Mesenteric fat pad (tissue), 1 donor: Measurements from ENCODE around the gene RARRES1. TPM values are rescaled to one million over a fixed set of nuclear protein-coding genes. Genes with fewer than 3 reads are reported as not detected.
"Not testable (repeated sequence)": the region's sequence is repeated elsewhere in the genome, so short reads cannot be mapped to it uniquely, and the experiment has no call there.

Source experiments
- DNase-seq: peaks from one replicate; pipeline ENCODE4 v3.0.0-alpha.2; 2020; ENCODE audit warnings: low spot score
- total RNA-seq: library from RNA; stranded (reverse); fragmentation: NEBNext Ultra II Directional; extraction: Animal tissue kit (Norgen Biotek cat#: 25700); gene quantifications from one replicate; pipeline ENCODE4 v1.2.1, GENCODE V29; 2021
- donor health status: DM: yes; HTN: yes; CAD: no.

Gene RARRES1
- total RNA-seq, 1 donor from 2014 or later: 578 TPM

DNA sequence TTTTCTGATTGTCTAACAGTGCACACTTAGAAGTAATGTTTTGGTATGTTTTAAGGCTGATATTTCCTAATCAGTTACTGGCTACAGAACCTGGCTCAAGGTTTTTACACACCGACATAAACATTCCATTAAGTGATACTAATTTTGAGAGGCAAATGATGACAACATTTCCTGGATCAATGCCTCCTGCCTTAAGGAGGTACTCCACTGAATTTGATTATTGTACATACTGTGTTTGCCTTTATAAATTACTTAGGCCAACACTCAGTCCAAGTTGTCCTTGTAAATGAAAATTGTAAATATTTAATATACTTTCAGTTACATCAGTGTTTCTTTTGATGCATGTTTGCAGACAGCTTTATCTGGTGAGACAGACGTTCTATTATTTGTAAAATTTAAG is 35.6 kb downstream of the RARRES1 start:
- no peak for DNase-seq

- not testable (repeated sequence) for DNase-seq
Observed at GRCh38 chr3:158693866-158694456, 38.3 kb downstream of the RARRES1 start.

DNA sequence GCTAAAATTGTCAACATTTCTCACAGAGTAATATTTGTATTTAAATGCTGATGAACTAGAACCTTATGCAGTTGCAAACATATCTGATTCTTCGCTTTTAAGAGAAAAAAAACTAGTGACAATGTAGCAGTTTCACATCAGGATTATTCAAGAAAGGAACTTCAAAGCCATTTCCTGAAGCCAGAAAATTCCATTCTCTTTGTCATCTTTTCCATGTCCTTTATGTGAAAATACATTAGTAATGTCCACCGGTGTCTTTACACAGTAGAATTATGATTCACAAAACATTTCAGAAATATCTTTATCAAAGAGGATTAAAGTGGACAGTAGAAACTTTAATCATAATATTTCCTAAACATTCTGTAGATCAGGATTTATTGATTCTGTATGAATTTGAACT is 47.1 kb downstream of the RARRES1 start:
- no peak for DNase-seq

GRCh38 chr3:158683230-158683962 is 48.9 kb downstream of the RARRES1 start:
- no peak for DNase-seq

DNA sequence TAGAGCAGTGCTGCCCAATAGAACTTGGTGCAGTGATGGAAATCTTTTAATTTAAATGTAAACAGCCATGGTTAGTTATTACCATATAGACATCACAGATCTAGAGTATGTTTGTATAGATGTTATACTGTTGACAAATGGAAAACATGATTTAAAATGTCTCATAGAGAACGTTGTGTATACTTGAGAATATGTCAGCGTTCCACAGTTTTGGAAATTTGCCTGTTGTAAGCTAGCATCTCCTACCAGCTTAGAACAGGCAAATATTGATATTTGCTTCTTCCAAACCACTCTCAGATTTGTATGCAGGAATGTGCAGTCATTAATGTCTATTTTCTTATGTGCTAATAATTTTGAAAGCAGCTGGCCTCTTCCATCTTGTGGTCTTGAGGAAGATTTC is 51.4 kb downstream of the RARRES1 start:
- no peak for DNase-seq

DNA sequence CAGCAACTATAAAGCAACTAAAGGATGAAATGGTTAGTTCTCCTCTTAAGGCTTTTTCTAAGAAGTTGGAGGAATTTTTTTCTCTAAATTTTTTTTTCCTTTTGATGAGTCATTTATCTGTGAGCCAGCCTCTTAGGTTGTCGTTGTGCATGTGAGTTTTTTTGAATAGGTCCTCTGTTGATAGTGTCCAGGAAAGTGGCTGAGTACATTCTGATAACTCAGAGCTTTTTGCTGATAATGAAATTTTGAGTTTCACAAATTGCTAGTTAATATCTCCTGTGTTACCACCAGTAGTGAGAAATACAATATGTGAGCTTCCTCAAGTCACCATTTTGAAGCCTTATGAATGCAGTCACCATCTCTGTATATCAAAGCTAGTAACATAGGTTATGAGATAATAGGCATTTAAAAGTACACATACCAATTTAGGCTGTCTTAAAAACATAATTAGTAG is 52.7 kb downstream of the RARRES1 start:
- DNase-seq: no peak

DNA sequence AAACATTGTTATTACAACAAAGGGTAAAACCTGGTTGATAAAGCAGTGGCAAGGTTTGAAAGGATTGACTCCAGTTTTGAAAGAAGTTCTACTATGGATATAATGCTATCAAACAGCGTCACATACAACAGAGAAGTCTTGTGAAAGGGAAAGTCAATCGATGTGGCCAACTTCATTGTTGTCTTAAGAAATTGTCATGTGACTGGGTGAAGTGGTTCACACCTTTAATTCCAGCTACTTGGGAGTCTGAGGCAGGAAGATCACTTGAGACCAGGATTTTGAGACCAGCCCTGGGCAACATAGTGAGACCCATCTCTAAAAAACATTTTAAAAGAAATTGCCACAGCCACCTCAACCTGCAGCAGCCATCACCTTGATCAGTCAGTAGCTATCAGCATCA is 53.6 kb downstream of the RARRES1 start:
- DNase-seq: no peak

DNA sequence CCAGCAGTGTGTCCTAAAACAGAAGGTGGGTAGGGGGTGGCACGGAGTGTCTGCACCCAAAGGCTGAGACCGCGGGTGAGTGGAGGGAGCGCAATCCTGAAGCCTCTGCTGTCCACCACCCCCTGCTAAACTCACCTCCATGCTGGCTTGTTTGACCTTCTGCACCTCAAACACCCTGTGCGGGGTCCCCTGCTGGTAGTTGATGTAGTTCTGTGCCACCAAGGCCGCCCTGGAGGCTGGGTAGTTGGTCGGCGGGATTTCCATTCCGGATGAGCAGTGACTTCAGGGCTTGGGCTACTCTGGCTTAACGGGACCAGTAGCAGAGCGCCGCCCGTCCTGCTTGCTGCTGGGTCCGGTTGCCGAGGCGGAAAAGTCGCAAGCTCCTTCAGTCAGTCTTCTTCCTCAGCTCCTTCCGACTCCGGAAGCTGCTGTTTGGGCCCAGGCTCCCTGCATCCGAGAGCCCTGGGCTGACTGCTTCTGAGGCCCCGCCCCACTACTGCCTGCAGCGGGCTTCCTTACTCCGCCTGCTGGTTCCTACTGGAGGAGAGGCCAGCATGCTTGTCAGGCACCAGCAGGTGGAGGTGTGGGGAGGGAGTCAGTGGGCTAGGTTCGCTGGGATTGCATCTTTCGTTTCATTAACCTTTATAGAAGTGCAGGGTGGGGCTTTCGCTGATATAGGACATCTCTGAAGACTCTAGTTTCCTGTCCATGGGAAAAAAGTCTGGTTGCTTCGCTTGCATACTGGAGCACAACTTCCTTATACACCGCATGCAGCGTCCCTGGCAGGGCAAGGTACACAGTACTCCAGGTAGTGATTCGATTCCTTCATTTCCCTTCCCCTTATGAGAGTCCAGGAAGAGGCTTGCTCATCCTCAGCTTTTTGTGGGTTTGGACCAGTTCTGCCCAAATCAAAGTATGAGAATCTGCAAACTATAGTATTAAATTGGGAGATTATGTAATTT is 59.8 kb downstream of the RARRES1 start, which contains the start of gene LXN:
Gene LXN, minus strand, starts transcription at position 434 of the 962 bp plus-strand sequence. Its CDS starts 170 bp downstream, at position 264.
- DNase-seq: peak; percentile 91

DNA sequence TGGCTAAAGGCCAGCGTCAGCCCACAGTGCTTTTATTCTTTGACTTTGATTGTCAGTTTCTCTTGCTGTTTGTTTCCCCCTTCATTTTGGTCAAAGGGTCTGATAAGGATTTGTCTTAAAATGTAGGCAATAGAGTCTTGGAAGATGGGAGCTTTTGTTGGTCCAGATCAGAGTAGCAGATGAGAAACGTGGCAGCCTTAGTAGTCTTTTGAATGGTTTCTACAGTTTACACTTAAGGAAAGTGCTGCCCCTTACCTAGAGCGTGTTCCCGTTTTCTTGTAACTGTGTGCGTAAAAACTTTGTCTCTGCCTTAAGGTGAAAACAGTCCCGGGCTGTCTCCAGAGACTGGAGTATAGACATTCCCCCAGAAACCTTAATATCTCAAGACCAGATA is 60.4 kb downstream of the RARRES1 start:
- DNase-seq: no peak

DNA sequence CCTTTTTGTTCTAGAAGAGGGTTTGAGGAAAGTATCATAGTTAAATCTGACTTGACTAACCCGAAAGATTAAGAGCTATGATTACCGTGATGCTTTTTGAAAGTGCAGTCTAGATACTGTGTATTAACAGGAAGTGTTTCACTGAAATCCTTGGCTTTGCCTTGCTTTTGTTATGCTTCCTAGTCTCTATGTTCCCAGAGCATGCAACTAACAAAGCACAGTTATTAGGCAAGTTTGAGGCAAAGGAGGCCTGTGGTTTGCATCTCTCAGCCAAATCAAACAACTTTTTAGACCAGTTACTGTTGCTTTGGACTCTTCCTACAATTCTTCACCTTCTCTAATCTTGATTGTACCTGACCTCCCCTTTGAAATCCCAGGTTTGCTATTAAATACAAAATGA is 63.8 kb downstream of the RARRES1 start:
- no peak for DNase-seq

DNA sequence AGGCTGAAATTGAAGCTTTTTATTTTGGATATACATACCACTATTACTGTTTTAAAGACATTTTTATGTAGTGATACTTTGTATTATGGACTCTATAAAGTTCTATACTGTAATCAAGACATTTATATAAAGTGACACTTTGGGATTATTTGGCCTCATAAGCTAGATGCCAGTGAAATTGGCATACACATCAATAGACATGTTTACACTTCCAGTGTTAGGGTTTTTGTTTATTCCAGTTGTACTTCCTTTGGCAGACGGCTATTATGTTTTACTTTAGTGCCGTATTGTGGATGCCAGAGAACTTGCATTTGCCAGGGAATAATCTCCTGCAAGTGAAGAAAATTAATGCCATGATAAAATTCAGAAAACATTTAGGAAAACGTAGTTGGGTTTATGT is 65.8 kb downstream of the RARRES1 start:
- no peak for DNase-seq

DNA sequence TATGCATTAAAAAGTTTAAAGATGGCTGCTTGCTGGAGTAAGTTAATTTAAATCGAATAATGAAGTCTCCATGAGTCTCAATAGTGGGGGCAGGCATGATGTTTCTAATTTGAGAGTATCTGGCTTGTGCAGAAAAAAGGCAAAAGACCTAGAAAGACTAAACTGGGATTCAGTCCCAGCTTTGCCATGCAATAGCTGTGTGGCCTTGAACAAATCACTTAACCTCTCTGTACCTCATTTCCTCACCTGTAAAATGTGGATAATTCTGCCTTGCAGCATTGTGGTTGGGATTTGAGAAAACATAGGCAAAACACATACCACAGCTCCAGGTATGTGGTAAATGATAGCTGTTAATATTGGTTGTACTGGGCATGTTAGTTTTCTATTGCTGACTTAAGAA is 68.4 kb downstream of the RARRES1 start:
- DNase-seq: no peak

- no peak for DNase-seq
Observed at GRCh38 chr3:158663246-158663645, 69.0 kb downstream of the RARRES1 start.

GRCh38 chr3:158660711-158661110 is 71.5 kb downstream of the RARRES1 start:
- DNase-seq: no peak

DNA sequence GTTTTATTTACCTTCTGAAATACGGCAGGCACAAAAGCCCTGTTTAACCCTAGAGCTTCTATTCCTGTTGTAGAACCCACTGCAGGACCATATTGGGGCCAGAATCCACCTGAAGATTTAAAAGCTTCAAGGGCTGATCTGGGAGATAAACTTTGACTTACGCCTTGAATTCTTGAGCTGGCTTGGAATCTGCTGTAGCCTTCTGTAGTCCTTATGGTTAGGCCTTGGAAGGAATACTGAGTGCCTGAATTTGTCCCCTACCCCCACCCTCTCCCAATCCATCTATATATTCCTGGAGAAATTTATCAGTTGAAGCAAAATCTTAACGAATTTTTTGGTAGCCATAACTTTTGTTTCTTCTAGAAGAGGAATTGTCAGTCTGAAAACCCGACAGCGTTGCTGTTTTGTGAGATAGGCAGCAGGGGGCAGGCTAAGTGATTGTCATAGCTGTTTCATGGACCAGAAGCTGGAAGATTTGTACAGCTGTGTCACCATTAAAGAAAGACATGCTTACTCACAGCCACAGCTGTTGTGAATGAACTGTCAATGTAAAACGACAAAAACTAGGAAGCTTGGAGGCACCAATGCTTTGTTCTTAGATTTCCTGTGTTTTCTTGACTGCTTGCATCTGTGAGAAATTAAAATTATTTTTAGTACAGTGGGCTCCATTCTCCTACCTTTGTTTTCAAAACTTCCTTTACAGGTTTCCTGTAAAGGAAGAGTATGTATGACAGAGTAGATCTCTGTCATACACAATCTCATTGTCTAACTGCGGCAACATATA is 72.6 kb downstream of the RARRES1 start:
- DNase-seq: no peak

- DNase-seq: no peak
Observed at GRCh38 chr3:158658889-158659288, 73.4 kb downstream of the RARRES1 start.

DNA sequence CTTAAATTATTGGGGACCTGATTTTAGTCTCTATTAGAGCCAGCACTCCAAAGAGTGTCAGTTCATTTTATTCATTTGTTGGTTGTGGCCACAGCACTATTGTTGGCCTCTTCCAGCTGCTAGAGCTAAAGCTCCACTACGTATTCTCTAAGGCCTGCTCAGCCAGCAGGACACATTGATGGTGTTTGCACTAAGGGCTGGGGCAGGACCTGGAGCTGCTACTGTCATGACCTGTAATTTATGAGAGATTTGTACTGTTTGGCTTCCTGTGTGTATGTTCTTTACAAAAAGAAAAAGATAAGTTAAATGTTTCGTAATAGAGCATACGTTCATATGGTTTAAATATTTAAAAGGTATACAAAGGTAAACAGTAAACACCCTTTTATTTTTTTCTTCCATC is 79.8 kb downstream of the RARRES1 start:
- no peak for DNase-seq

- no peak for DNase-seq
Observed at GRCh38 chr3:158651192-158651591, 81.1 kb downstream of the RARRES1 start.

DNA sequence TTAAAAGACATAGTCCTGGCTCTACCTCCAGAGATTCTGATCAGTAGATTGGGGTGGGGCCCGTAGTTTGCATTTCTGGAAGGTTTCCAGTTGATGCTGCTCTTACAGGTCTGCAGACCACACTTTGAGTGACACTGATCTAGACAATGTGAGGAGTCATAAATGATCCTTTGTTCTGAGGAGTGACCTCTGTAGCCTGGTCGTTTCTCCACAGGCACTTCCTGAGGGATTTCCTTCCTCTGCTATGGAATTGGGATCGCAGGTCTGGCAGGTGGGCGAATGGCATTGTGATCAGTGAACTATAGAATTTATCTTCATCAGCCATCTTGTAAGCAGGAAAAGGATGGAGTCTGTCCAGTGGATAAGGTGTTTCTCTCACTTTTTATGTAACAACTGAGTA is 82.5 kb downstream of the RARRES1 start:
- no peak for DNase-seq
